ELR (cell line): ENCODE data around the gene SEC16B.

ENCODE experiments used
- DNase-seq: peaks from one replicate; pipeline ENCODE4 v3.0.0-alpha.2; 2015; ENCODE audit warnings: low read depth

SEC16B gene

DNA sequence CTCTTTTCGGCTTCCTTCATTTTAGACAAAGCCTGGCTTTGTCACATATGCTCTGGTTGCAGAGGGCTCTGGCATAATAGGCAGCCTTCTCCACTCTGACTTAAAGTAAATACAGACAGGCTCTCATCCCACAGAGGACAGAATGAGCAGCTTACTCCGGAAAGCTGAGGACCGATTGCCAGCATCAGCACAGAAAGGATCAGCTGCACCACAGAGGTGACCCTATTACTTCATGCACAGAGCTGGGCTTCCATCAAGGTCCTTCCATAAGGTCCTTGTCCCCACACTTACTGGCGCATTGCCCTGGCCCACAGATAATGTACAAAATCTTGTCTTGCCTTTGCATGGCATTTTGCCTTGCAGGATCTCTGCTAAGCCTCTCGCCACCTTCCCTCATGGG, 67.6 kb downstream of the SEC16B start:
- DNase-seq = no peak

- DNase-seq = no peak
These were observed 71.7 kb downstream of the SEC16B start for GRCh38 chr1:177897998-177898654.

DNA sequence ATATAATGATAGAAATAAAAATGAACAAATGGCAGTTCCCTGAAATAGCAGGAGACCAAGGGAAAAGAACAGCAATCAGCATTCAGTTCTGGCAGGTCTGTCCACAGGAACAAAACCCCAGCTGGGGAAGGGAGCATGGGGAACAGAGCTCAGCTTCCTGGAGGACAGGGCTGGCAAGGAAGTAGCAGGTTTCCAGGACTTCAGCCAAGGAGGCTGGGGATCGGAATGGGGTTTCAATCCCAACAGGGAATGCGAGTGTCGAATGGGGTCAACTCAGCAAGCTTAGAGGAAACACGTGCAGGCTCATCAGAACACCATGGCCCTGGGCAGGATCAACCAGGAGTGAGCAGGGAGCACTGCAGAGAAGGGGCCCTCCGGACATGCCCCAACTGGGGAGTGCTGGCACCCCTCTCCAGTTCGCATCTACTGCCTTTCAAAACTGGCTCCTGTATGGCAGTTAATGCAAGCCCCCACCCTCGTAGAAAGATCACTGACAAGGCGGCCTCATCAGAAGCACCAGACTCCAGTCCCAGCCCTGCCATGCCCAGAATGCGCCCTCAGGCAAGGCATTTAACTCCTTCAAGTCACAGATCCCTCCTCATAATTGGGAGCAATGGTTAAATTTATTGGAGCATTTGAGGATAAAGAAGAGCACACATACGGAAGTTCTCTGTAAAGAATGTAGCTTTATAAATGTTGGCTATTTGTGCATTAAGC, 72.4 kb downstream of the SEC16B start:
- no peak for DNase-seq
